Non-pigmented ciliary epithelial cell (primary cell): Measurements from ENCODE around the gene SOX12.
"Not testable (repeated sequence)": the region's sequence is repeated elsewhere in the genome, so short reads cannot be mapped to it uniquely, and the experiment has no call there.

Source experiments
- DNase-seq: peaks from one replicate; pipeline ENCODE4 v3.0.0-alpha.2; 2010; ENCODE audit warnings: low read depth

Gene SOX12

DNA sequence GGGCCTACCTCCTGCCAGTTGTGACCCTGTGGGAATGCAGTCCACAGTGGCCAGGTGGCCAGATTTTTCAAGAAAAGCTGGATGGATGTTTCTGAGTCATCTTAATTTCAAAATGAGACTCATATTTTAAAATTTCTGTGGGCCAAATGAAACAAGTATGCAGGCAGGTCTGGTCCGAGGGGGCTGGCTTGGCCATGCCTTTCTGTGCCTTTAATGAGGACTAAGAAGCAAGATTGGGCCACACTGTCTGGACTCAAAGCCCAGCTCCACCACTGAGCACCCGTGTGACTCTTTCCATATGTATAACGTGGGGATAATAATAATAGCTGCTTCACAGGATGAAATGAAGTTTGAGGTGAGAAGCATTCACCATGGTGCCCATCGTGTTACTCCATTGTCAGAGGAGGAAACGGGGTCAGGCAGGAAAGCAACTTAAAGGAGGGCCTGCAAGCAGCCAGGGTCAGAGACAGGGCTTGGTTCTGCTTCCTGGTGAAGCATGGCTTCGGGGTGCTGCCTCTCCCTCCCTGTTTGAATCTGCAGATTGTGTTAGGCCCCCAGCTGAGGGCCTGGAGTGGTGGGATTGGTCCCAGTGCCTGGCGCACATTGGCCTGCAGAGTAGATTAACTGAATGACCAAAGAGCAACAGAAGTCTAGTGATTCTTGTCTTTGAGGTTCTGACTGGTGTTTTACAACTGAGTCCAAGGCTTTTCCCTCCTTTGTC lies 3.8 kb downstream of the SOX12 start:
- DNase-seq, result no peak

DNA sequence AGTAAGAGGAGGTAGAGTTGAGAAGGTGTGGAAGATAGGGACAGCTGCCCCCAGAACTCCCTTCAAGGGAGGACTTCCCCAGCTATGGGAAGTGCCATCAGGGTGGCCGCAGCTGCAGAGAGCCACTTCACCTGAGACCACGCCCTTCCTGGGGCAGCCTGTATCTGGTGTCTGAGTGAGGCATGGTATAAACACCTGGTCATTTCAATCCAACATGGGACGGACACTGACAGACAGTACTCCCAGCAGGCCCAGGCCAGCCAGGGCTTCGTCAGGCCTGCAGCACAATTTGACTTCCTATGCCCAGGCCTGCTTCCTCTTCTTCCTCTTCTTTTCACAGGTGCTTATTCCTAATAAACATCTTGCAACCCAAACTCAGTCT lies 4.5 kb downstream of the SOX12 start:
- no peak for DNase-seq

DNA sequence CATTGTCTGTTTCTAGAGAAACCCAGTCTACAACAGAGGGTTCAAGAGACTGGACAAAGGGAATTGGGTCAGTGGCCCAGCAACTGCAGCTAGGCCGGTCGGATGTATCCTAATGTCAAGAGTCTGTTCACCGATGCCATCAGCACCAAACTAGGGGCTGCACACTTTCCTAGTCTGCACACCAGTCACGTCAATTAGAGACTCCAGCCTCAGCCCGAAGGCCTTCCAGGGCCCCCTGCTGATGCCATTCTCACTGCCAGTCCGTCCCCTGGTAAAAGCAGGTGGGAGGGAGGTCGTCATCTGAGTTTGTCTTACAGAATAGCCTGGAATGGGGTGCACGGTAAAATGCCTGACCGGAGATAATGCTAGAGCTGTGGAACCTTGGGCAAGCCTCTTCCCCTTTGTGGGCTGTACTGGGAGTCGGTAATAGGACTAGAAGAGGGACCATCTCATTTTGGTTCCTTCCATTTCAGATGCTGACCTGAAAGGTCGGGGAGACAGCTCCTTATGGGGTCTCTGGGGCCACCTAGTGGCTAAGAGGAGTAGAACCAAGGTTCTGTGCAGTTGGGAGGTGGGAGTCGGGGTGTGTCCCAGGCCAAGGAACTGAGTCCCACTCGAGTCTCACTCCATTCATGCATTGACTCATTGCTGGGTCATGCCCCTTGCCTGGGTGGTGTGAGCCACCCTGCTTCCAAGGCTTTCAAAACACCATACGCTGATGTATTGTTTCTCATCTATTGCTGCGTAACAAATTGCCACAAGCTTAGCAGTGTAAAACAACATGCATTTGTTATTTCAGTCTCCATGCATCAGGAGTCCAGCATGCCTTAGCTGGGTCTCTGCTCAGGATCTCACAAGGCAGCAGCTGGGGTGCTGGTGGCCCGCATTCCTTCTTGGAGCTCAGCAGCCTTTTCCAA lies 5.1 kb downstream of the SOX12 start:
- no peak for DNase-seq

DNA sequence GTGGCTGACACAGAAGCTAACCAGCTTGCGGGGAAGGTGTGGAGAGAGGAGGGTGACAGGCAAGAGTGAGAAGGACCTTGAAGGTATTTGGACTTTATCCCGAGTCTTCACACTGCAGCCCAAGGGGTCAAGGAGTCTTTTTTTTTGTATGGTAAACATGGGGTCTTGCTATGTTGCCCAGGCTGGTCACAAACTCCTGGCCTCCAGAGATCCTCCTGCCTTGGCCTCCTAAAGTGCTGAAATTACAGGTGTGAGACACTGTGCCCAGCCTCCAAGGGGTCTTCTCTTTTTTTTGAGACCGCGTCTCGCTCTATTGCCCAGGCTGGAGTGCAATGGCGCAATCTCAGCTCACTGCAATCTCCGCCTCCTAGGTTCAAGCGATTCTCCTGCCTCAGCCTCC lies 9.2 kb downstream of the SOX12 start:
- no peak for DNase-seq

DNA sequence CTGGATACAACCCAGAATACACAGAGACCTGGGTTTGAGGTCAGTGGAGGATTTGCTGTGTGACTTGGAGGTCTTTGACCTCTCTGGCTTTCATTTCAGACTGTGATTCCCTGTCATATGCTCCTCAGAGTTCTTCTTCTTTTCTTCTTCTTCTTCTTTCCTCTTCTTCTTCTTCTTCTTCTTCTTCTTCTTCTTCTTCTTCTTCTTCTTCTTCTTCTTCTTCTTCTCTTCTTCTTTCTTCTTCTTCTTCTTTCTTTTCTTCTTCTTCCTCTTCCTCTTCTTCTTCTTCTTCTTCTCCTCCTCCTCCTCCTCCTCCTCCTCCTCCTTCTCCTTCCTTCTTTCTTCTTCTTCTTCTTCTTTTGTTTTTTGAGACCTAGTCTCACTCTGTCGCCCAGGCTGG lies 10.7 kb downstream of the SOX12 start:
- DNase-seq, result not testable (repeated sequence)

DNA sequence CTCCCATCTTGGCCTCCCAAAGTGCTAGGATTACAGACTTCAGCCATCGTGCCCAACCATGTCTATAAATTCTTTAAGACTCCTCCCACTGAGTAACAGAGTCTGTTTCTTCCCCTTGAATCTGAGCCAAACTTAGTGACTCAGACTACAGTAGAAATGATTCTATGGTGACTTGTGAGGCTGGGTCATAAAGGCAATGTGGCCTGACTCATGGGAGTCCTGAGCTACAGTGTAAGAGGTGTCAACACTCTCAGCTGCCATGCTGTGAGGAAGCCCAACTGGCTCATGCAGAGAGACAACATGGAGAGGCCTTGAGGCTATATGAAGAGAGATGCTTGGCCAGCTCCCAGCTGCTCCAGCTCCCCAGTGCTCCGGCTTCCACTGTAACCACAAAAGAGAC lies 16.3 kb downstream of the SOX12 start:
- no peak for DNase-seq

DNA sequence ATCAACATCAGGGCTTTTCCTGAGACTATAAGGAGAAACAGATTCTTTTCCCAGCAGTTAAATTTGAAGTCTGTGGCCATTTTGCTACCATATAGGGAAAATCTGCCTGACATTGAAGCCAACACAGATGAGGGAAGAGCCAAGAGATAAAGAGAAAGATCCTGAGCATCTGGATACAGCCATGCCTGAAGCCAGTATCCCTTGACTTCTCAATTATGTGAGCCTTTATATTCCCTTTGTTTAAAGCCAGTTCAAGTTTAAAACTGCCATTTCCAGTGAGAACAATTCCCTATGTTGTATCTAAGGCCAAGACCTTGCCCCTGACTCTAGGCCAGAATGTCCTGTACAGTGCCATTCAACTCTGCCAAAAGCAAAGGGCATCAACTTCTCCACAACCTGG lies 17.8 kb downstream of the SOX12 start:
- DNase-seq, result no peak

DNA sequence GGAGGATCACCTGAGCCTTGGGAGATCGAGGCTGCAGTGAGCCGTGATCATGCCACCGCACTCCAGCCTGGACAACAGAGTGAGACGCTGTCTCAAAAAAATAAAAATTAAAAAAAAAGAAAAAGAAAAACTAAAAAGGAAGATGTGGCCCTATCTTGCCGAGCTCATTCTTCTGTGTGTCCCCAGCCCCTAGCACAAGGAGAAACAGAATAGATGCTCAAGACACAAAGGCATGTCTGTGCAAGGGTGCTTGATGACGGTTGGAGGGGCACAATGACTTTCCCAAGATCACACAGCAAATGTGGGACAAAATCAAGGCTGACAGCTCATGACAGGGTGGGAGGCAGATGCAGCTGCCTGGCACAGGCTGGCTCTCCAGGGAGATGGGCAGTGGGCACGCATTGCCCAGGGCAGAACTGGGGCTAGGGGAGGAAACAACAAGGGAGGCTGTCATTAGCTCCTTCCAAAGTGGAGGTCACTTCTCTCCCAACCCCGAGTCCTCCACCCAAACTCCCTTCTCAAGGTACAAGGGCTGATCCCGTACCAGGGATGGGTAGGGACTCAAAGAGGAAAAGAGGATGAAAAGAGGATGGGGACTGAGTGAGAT lies 20.8 kb downstream of the SOX12 start:
- DNase-seq, result no peak

DNA sequence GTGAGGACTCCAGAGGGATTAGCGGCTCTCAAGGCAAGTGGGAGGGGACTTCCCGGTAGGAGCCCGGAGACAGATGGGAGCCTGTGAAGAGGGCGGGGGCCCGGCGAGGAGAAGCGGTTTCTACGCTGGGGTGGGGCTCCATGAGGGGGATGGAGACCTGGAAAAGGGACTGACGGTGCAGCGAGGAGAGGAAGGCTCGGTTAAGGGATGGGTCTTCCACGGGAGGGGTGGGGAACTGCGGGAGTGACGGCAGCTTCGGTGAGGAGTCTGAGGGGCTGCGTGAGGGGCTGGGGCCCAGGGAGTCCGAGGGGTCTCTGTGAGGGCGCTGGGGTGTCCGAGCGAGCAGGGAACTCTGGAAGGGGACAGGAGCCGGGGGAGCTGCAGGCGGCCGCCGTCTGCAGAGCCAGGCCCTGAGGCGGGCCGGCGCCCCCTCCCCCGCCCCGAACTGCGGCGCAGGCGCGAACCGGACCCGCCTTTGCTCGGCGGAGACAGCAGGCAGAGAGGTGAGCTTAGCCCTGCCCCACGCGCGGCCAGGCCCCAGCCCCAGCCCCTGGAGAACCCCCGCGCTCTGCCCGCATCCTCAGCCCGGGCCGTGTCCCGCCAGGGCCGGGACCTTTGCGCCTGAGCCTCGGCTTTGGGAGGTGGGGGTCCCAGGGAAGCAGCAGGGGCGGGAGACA lies 21.4 kb downstream of the SOX12 start, which contains the start of gene NRSN2:
NRSN2 (plus strand) TSS at position 472 of the 677 bp plus-strand sequence. CDS start 2,533 bp downstream, outside the sequence.
- no peak for DNase-seq

DNA sequence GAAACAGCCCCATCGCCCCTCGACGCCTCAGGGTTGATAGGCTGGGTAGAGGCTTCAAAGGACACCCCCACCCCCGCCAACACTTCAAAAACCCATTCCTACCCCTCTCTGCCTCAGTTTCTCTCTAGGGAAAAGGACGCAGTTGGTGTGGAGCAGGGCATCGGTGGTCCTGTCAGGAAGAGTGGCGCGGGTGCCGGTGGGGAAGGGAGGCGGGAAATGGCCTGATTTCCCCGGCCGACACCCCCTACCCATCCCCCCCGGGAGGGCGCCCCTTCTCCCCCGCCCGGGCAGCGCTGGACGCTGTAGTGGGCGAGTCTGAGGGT lies 21.9 kb downstream of the SOX12 start:
- no peak for DNase-seq

DNA sequence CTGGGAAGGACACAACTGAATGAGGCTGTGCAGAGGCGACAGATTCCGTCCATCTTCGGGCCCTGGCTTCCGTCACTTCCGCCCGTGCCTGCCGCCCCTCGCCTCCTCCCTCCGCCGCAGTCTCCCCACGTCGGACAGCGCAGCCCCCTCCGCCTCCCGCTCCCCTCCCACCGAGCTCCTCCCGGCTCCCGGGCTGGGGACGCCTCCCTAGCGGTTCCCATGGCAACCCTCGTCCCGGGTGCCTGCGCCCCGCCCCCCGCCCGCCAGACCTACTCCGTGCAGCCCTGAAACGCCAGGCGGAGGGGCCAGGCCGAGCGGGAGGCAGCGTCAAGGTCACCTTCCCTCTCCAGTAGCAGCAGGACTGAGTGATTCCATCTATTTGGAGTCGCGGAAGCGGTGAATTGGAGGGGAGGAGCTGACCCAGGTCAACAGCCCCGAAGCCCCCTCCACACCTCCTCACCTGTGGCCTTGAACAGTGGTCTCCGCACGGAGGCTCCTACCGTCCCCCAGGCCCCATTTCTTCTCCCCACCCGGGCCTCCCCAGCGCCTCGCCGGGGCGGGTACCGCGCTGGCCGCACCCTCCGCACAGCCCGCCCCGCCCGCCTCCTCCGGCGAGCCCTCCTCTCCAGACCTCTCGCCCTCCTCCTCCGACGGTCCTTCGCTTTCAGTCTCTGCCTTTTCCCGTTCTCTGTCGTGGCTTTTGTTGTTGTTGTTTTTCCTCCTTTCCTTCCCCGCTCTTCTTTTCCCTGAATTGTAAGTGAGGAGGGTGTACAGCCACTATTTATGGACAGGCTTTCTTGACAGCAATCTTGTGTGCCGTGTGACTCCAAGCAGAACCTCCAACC lies 22.5 kb downstream of the SOX12 start:
- DNase-seq, result no peak

DNA sequence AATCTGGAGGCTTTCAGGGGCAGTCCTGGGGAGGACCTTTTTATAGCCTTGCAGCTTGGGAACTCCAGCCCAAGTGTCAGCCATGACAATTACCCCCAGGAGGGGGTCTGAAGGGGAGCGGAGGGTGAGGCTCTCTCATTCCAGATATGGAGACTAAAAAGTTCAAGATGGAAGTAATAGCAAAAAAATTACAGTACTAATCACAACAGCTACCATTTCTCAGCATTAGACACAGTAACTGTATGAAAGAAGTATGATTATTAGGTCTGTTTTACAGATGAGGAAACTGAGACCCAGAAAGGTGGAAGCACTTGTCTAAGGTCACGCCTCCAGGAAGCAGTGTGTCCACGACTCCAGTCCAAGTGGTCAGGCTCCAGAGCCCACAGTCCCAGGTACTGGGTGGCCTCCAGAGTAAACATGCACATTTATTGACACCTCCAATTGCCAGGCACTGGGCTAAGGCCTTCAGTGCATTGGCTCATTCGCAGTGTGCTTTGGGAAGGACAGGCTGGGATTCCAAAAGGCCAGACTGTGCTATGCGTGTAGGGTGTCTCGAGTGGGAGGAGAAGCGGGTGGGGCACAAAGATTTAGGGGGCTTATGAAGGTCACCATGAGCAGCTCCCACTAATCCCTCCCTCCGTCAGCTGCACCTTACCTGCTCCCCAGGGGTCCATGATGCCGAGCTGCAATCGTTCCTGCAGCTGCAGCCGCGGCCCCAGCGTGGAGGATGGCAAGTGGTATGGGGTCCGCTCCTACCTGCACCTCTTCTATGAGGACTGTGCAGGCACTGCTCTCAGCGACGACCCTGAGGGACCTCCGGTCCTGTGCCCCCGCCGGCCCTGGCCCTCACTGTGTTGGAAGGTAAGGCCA lies 23.9 kb downstream of the SOX12 start:
- no peak for DNase-seq

DNA sequence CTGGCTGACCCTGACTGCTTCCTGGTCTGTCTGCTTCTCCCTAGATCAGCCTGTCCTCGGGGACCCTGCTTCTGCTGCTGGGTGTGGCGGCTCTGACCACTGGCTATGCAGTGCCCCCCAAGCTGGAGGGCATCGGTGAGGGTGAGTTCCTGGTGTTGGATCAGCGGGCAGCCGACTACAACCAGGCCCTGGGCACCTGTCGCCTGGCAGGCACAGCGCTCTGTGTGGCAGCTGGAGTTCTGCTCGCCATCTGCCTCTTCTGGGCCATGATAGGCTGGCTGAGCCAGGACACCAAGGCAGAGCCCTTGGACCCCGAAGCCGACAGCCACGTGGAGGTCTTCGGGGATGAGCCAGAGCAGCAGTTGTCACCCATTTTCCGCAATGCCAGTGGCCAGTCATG lies 27.8 kb downstream of the SOX12 start:
- DNase-seq, result no peak

DNA sequence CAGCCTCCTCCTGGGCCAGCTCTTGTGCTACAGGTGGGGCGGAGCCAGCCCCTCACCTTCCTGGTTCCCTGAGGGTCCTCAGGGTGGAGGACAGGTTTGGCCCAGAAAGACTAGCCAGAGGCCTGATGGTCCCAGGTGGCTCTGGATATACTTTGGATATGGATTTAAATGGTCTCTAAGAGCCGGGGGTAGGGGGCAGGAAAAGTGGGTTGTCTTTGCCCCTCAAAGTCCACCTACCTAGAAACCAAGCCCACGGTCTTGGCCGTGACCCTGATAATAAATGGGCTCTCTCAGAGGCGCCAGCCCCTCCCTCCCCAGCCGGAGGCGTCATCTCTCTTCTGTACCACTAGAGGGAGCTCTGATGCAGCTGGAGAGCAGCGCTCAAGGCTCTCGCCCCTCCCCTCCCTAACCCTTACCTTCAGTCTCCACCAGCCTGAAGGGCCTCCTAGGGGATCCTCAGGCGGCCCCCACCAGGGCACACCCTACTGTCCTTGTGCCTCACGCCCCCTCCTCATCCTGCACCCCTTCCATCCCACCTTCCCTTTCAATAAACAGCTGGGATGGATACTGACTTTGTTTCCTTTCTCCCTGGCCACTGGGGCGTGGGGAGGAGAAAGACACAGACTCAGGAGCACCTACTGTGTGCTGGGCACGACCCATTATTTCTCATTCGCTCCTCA lies 29.1 kb downstream of the SOX12 start:
- DNase-seq, result no peak

DNA sequence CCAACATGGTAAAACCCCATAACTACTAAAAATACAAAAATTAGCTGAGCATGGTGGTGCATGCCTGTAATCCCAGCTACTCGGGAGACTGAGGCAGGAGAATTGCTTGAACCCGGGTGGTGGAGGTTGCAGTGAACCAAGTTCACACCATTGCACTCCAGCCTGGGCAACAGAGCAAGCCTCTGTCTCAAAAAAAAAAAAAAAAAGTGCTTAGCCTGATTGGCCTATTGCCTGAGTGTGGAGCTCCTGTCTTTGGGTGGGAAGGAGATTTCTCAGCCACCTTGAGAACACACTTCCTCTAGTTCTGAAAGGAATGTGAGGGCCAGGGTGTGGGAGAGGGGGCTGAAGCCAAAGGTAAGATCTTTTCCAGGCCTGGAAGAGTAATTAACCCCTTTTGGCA lies 30.8 kb downstream of the SOX12 start:
- not testable (repeated sequence) for DNase-seq

DNA sequence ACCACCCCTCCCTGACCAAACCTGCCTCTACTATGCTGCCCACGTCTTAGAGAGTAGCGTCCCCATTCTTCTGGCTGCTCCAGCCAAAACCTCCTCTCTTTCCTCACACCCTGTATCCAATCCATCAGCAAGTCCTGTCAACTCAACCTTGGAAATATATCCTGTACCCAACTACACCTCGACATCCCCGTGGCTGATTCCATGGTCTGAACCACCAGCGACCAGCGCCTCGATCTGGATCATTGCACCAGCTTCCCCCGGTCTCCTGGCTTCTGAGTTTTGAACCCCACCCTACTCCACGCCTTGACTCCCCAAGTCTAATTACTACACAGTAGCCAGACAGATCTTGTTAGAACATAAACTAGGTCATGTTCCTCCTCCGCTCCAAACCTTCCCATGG lies 31.4 kb downstream of the SOX12 start:
- no peak for DNase-seq

DNA sequence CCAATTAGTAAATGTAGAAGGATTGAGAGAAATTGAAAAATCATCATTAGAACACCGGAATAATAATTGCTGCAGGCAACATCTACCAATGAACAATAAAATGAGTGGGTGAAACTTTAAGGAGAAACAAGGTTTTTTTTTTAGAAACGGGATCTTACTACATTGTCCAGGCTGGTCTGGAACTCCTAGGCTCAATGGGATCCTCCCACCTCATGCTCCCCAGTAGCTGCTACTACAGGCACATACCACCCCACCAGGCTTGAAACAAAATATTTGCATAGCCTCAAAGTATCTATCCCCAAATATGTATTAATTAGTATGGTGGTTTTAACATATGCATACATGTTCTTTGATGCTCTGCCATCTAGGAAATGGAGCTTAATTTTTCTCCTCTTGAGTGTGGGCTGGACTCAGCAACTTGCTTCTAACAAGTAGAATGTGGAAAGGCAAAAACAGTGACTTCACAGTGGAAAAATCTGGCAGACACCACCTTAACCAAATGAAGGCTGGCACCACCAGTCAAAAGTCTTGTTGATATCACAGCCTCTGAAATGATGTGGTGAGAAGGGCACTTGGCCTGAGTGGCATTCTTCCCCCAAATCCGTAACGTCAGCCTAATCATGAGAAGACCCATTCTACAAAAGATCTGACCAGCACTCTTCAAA lies 33.7 kb downstream of the SOX12 start:
- no peak for DNase-seq

DNA sequence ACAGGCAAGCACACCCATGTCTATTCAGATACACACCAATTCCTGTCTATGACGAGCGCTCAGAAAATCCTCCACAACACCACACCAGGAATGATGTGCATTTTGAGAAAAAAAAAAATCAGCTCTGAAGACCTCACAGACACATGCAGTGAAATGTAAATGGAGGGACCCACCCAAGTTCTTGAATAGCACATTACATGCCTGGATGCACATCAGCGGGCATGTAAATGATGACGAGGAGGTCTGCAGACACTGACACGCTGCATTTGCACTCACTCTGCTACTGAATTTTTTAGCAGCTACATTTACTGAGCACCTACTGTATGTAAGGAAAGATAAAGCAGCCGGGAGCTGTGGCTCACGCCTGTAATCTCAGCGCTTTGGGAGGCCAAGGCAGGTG lies 36.2 kb downstream of the SOX12 start:
- no peak for DNase-seq
